ENCODE measurements around the gene UQCC3. TPM values are rescaled to one million over a fixed set of nuclear protein-coding genes. Genes with fewer than 3 reads are reported as not detected.

UQCC3 gene
- 22.7 and 24.8 TPM in 2 replicates for polyA plus RNA-seq (2012; rRNA removed)
- polyA plus RNA-seq (2012; cell fraction: cytosol; rRNA removed) = 16.3 and 23.0 TPM in 2 replicates
- polyA plus RNA-seq (2012; cell fraction: nucleus; rRNA removed) = 6.4 and 15.5 TPM in 2 replicates

- POLR2A ChIA-PET = interaction anchor here (0.6 to 1.9 kb wide), 22 partner anchors 9 to 209 kb away, joined by 3 to 16 read pairs (median 5); partner anchors contain the start of genes B3GAT3, EEF1G, GANAB and HNRNPUL2
- peaks cover 15 to 22% of the 10 kb centered on the region in 2 experiments for H3K36me3 ChIP-seq (replicated peaks in 1 of 2; ENCODE audit: control insufficient read depth in 1 of 2, insufficient read depth in 2 of 2, low read length in 1 of 2)
- H3K4me1 ChIP-seq (ENCODE audit: control insufficient read depth in 1 of 2, insufficient read depth in 2 of 2, low read depth in 1 of 2, low read length in 1 of 2) = peaks cover 21 to 22% of the 10 kb centered on the region in 2 experiments; a peak in 3 of 4 replicates
- H3K4me3 ChIP-seq (ENCODE audit: low read depth in 2 of 2, low read length in 1 of 2) = peak within 1 kb of the TSS; percentile 68 to 90
- peak within 1 kb of the TSS; percentile 81 for H3K9ac ChIP-seq
- peak; percentile 88 for DNase-seq
- H3F3A ChIP-seq (replicated peaks; ENCODE audit: insufficient read depth) = peaks cover 41% of the 10 kb centered on the region
- H3K27ac ChIP-seq (ENCODE audit: low read depth in 2 of 2, low read length in 1 of 2) = peak within 1 kb of the TSS; percentile 80 to 94
- CTCF ChIA-PET = interaction anchor here (1.0 to 2.0 kb wide), 8 partner anchors 9 to 290 kb away, joined by 3 to 8 read pairs (median 4); partner anchors contain the start of gene EML3
- H3K4me2 ChIP-seq = peak within 1 kb of the TSS; percentile 97
- H3K9me2 ChIP-seq = no peaks in the 10 kb centered on the region
- no peaks in the 10 kb centered on the region for H3K27me3 ChIP-seq (ENCODE audit: insufficient read depth)
- peaks cover 78% of the 10 kb centered on the region for H3K79me2 ChIP-seq (ENCODE audit: insufficient read depth)
- H3K9me3 ChIP-seq = no peaks in the 10 kb centered on the region
- 2% methylated on average over 23 of the region's 59 CpGs for WGBS (ENCODE audit: low lambda C conversion rate)
- no peak for TF ChIP-seq RCOR1 (IDR thresholded peaks at IDR 0.05; ENCODE audit: low read length)
- peak; percentile 46; the same call in 1 of the 2 replicates for TF ChIP-seq REST (IDR thresholded peaks at IDR 0.05; ENCODE audit: low read depth, low read length)
- TF ChIP-seq MXI1 (IDR thresholded peaks at IDR 0.05; ENCODE audit: low read depth, low read length) = peak; percentile 60
- TF ChIP-seq SMC3 (IDR thresholded peaks at IDR 0.05; ENCODE audit: low read depth, low read length) = peak; percentile 6; the same call in 1 of the 2 replicates
- TF ChIP-seq GABPA (IDR thresholded peaks at IDR 0.05; ENCODE audit: low read depth) = peak; percentile 72
- 0 out of 2 replicates have a peak, but pooled peaks have one; percentile 10 for TF ChIP-seq TEAD4 (IDR thresholded peaks at IDR 0.05; ENCODE audit: borderline replicate concordance, insufficient read depth)
- TF ChIP-seq YY1 (IDR thresholded peaks at IDR 0.05; ENCODE audit: low read depth) = peak; percentile 74
- TF ChIP-seq PBX3 (IDR thresholded peaks at IDR 0.05) = peak; percentile 20; the same call in 1 of the 2 replicates
- peak; percentile 86 for TF ChIP-seq ELF1 (IDR thresholded peaks at IDR 0.05)
- peak; percentile 35; the same call in 1 of the 2 replicates for TF ChIP-seq ZBTB33 (IDR thresholded peaks at IDR 0.05; ENCODE audit: borderline replicate concordance, low read depth)
- TF ChIP-seq FOSL2 (IDR thresholded peaks at IDR 0.05; ENCODE audit: borderline replicate concordance, low read depth) = no peak
- peak; percentile 20 for TF ChIP-seq CHD2 (IDR thresholded peaks at IDR 0.05; ENCODE audit: low read length, partially characterized antibody)
- TF ChIP-seq EZH2phosphoT487 (IDR thresholded peaks at IDR 0.05; ENCODE audit: borderline replicate concordance, low read depth) = no peak
- peak; percentile 75; the same call in 1 of the 2 replicates for TF ChIP-seq SIN3A (IDR thresholded peaks at IDR 0.05; ENCODE audit: borderline replicate concordance, low read depth, low read length)
- no peak for TF ChIP-seq FOXJ3 (CRISPR knock-in tag; IDR thresholded peaks at IDR 0.05)
- TF ChIP-seq TAF1 (IDR thresholded peaks at IDR 0.05; ENCODE audit: borderline replicate concordance, low read depth, low read length) = peak; percentile 87
- TF ChIP-seq TCF12 (IDR thresholded peaks at IDR 0.05) = peak; percentile 10; the same call in 1 of the 2 replicates
- TF ChIP-seq MAX (IDR thresholded peaks at IDR 0.05; ENCODE audit: low read depth) = no peak; the same call in 1 of the 2 replicates
- TF ChIP-seq POLR2AphosphoS5 (IDR thresholded peaks at IDR 0.05; ENCODE audit: low read depth, low read length) = peak; percentile 90
- H2AFZ ChIP-seq (ENCODE audit: low read depth) = peak within 1 kb of the TSS; percentile 85
- no peaks in the 10 kb centered on the region for H4K20me1 ChIP-seq (ENCODE audit: insufficient read depth)
These were observed at the start of gene UQCC3, which contains the start of gene LBHD1 for GRCh38 chr11:62671608-62672389. UQCC3 (plus strand) TSS chr11:62671673; CDS start chr11:62671746, 73 bp downstream. LBHD1 (minus strand) TSS chr11:62672267; CDS start chr11:62670031, 2,236 bp downstream.

Data from SK-N-SH (cell line).